Cardiac muscle cell (in vitro differentiated cells and primary cell): ENCODE results near the gene SLC5A7. TPM values are rescaled to one million over a fixed set of nuclear protein-coding genes. Genes with fewer than 3 reads are reported as not detected.

Experiments
- DNase-seq, 2 donors: peaks; one replicate each; pipeline versions ENCODE4 v3.0.0 to v3.0.0-alpha.2; 2010 to 2017; ENCODE audit warnings: low read depth in 1 of 2, low spot score in 1 of 2
- H3K27ac ChIP-seq: fragments of 200-600 bp; sonication (generic); 2 replicates; pipeline ENCODE4 v1.5.1; 2016
- H3K27me3 ChIP-seq: fragments of 200-600 bp; sonication (generic); 2 replicates; pipeline ENCODE4 v1.6.0; 2016; ENCODE audit warnings: control low read depth
- H3K36me3 ChIP-seq: fragments of 200-600 bp; sonication (generic); 2 replicates; pipeline ENCODE4 v1.5.1; 2016; ENCODE audit warnings: control low read depth
- H3K4me1 ChIP-seq: fragments of 200-600 bp; sonication (generic); 2 replicates; pipeline ENCODE4 v1.8.1; 2017; ENCODE audit warnings: low read depth, mild to moderate bottlenecking, mixed run types
- H3K4me3 ChIP-seq: fragments of 200-600 bp; sonication (generic); 2 replicates; pipeline ENCODE4 v1.5.1; 2016; ENCODE audit warnings: mild to moderate bottlenecking
- H3K9me3 ChIP-seq: fragments of 200-600 bp; sonication (generic); 2 replicates; pipeline ENCODE4 v1.5.1; 2017; ENCODE audit warnings: low read depth, mild to moderate bottlenecking, control low read depth
- polyA plus RNA-seq: library from polyadenylated mRNA; unstranded; fragments of >200 nt; fragmentation: Nextera tagmentation; extraction: Ambion mirVana; gene quantifications from 2 replicates; pipeline ENCODE4 v1.2.1, GENCODE V29; 2016
- total RNA-seq: library from RNA; depleted of rRNA; stranded (reverse); fragments of >200 nt; gene quantifications from 2 replicates; pipeline ENCODE4 v1.2.3, GENCODE V29; 2016
- TF ChIP-seq, protein P1 (sequence below): IDR thresholded peaks from 2 replicates; pipeline ENCODE4 v1.5.1; 2012; ENCODE audit warnings: low read depth, mild to moderate bottlenecking, low read length

The SLC5A7 gene
- total RNA-seq, result 0.04 and 0.06 TPM in 2 replicates
- polyA plus RNA-seq, result 0.69 TPM in 1 of 2 replicates, not detected in the other

DNA sequence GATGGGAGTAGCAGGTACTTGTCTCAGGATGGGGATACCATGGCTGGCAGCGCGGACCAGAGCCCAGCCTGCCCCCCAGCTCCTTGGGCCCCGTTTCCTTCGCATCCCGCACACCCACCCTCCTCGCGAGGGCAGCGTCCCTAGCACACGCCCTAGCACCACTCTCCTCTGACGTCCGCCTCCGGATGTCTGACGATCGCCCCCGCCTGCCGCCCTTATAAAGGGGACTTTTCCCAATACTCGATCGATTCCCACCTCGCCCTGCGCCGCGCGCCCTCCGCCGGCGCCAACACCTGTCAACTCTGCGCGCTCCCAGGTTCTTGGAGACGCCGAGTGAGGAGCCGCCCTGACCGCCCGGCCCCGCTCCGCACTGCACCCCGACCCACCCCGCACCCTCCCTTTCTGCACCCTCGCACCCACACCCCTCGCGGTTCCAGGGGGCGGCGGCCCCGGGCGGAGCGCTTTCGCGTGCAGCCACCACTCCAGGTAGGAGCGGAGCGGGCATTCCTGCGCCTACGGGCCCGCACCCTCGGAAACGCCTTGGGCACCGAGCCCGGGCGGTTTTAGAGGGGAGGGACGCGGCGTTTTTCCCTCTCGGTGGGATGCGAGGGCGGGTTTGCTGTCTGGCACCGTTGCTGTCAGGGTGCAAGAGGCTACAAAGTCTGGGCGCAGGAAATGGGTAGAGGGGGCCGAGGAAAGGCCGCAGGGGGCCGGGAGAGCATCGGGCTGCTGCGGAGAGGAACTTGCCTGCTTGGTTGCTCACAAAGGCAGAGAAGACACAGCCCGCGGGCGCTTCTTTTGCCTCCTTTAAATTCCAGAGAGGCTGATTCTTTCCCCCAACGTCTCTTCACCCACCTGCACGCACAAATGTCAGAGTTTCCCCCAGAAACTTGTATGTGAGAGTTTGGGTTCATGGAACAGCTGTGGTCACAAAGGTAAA lies at the start of gene SLC5A7:
Gene SLC5A7 (plus strand): TSS at position 247 of the 940 bp plus-strand sequence. CDS start 1,632 bp downstream, outside the sequence.
- Histone ChIP-seq H3K27me3 (peaks cover 72% of the 10 kb centered on the region), H3K4me1 (no peaks in the 10 kb centered on the region), H3K4me3 (peak within 1 kb of the TSS; percentile 20), H3K27ac (no peak within 1 kb of the TSS), H3K36me3 (no peaks in the 10 kb centered on the region), H3K9me3 (no peaks in the 10 kb centered on the region)
- DNase-seq, result peak in 1 of 2 donors; percentile 18
- TF ChIP-seq, protein P1, sequence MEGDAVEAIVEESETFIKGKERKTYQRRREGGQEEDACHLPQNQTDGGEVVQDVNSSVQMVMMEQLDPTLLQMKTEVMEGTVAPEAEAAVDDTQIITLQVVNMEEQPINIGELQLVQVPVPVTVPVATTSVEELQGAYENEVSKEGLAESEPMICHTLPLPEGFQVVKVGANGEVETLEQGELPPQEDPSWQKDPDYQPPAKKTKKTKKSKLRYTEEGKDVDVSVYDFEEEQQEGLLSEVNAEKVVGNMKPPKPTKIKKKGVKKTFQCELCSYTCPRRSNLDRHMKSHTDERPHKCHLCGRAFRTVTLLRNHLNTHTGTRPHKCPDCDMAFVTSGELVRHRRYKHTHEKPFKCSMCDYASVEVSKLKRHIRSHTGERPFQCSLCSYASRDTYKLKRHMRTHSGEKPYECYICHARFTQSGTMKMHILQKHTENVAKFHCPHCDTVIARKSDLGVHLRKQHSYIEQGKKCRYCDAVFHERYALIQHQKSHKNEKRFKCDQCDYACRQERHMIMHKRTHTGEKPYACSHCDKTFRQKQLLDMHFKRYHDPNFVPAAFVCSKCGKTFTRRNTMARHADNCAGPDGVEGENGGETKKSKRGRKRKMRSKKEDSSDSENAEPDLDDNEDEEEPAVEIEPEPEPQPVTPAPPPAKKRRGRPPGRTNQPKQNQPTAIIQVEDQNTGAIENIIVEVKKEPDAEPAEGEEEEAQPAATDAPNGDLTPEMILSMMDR, result no peak

DNA sequence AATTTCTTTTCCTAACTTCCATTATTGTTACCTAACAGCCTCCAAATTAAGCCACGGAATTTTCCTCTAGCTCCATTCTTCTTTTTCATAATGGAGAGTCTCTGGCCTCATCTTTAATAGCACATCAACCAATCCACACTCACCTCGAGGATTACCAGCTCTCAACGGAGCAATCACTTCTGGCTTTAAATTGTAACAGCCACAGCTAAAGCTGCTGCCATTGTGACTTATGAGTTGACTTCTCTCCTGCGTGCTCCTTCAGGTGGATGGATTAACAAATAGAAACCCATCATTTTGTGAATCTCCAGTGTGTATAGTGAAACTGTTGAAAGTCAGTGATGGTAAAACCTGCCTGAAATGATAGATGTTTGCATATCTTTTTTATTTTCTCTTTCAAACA lies 24.9 kb upstream of the SLC5A7 start:
- no peaks in the 10 kb centered on the region for H3K27me3 ChIP-seq
- no peak overlapping the region for H3K4me3 ChIP-seq
- no peak for DNase-seq
- no peaks in the 10 kb centered on the region for H3K4me1 ChIP-seq
- no peak overlapping the region for H3K27ac ChIP-seq
- no peaks in the 10 kb centered on the region for H3K36me3 ChIP-seq
- no peaks in the 10 kb centered on the region for H3K9me3 ChIP-seq
- TF ChIP-seq, protein P1, result no peak

DNA sequence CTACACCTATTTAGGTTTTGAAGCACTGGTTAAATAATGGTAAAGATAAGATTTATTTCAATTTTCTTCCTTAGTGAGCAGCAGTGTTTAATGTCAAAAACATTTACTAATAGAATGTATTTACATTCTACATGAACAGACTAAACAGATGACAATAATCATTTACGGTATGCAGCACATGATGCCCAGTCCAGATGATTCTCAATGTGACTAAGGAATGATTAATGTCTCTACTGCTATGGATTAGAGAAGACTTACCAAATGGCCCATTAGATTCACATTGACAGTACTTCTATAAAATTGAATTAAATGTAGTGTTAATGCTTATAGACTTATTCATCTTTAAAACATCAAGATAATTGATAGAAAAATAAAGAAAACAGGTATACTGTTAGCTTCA lies 22.1 kb upstream of the SLC5A7 start:
- Histone ChIP-seq H3K4me3 (no peak overlapping the region), H3K4me1 (no peaks in the 10 kb centered on the region), H3K36me3 (no peaks in the 10 kb centered on the region), H3K9me3 (no peaks in the 10 kb centered on the region), H3K27ac (no peak overlapping the region), H3K27me3 (no peaks in the 10 kb centered on the region)
- TF ChIP-seq, protein P1, result no peak
- no peak for DNase-seq

DNA sequence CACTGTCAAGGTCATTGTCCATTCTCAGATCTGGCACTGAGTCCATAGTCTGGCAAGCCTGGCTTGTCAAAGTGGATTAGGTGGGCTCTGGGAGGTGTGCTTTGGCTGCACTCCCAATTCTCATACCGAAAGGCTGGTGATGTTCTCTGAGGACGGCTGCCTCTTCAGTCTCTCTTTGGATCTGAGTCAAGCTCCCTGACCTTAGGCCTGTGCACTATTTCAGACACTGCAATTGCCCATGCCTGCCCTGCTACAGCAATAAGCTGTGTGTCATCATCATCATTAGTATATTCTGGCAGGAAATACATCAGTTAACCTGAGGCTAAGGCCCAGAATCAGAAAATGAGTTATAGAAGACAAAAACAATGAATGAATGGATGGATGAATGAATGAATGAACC lies 1.6 kb upstream of the SLC5A7 start:
- no peak overlapping the region for H3K4me3 ChIP-seq

DNA sequence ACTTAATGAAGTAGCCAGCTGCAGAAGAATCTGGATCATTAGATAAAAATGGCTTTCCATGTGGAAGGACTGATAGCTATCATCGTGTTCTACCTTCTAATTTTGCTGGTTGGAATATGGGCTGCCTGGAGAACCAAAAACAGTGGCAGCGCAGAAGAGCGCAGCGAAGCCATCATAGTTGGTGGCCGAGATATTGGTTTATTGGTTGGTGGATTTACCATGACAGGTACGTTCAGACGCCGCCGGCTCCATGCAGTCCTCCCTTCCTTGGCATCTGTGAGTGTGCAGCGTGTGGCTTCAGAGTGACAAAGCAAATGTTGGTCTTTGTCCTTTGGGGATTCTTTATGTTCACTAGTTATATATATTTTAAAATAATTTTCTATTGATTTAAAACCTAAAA lies 1.8 kb downstream of the SLC5A7 start:
- H3K9me3 ChIP-seq, result no peaks in the 10 kb centered on the region
- no peak overlapping the region for H3K27ac ChIP-seq
- H3K36me3 ChIP-seq, result no peaks in the 10 kb centered on the region
- H3K4me3 ChIP-seq, result no peak overlapping the region
- H3K4me1 ChIP-seq, result no peaks in the 10 kb centered on the region
- TF ChIP-seq, protein P1, result no peak
- no peak for DNase-seq
- H3K27me3 ChIP-seq, result peaks cover 63% of the 10 kb centered on the region

More for the DNA sequence above, 1.6 kb upstream of the SLC5A7 start:
- TF ChIP-seq, protein P1, result no peak
- Histone ChIP-seq H3K27me3 (peaks cover 72% of the 10 kb centered on the region), H3K9me3 (no peaks in the 10 kb centered on the region), H3K4me1 (no peaks in the 10 kb centered on the region), H3K36me3 (no peaks in the 10 kb centered on the region), H3K27ac (no peak overlapping the region)
- DNase-seq, result no peak
